Fibroblast of lung (primary cell): ENCODE measurements around the gene ICA1.
"Not testable (repeated sequence)": the region's sequence is repeated elsewhere in the genome, so short reads cannot be mapped to it uniquely, and the experiment has no call there.

Experiments used
- CTCF ChIP-seq, 2 donors: IDR thresholded peaks in 1 of 2; conservative IDR thresholded peaks in 1 of 2; 1 replicate in 1 of 2; 2 replicates in 1 of 2; pipeline ENCODE4 v1.5.1; 2011 to 2012; ENCODE audit warnings: low read length in 2 of 2, control low read depth in 1 of 2, inconsistent platforms in 1 of 2, low read depth in 1 of 2, mild to moderate bottlenecking in 1 of 2
- EZH2 ChIP-seq: IDR thresholded peaks from 2 replicates; pipeline ENCODE4 v1.5.1; 2012; ENCODE audit warnings: low read length, control low read depth, mild to moderate bottlenecking; ENCODE audit errors: missing control alignments

DNA sequence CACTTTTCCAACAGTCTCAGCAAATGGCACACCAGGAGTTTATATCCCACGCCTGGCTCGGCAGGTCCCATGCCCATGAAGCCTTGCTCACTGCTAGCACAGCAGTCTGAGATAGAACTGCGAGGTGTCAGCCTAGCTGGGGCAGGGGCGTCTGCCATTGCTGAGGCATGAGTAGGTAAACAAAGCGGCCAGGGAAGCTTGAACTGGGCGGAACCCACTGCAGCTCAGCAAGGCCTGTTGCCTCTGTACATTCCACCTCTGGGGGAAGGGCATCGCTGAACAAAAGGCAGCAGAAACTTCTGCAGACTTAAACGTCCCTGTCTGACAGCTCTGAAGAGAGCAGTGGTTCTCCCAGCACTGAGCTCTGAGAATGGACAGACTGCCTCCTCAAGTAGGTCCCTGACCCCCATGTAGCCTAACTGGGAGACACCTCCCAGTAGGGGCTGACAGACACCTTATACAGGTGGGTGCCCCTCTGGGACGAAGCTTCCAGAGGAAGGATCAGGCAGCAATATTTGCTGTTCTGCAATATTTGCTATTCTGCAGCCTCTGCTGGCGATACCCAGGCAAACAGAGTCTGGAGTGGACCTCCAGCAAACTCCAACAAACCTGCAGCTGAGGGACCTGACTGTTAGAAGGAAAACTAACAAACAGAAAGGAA, 22.1 kb downstream of the ICA1 start:
- TF ChIP-seq CTCF (conservative IDR thresholded peaks at IDR 0.05 in 1 of 2, IDR thresholded peaks at IDR 0.05 in 1 of 2; ENCODE audit: low read depth in 1 of 2, low read length in 2 of 2); EZH2: not testable (repeated sequence)
